Ishikawa (cell line): ENCODE measurements around the gene IGF1R.

ENCODE experiments used
- CEBPB ChIP-seq: IDR thresholded peaks from 2 replicates; pipeline ENCODE4 v1.6.1; 2012
- CREB1 ChIP-seq: IDR thresholded peaks from 2 replicates; pipeline ENCODE4 v1.6.1; 2012; ENCODE audit warnings: low read depth
- EGR1 ChIP-seq: IDR thresholded peaks from 2 replicates; pipeline ENCODE4 v1.6.1; 2012
- EP300 ChIP-seq: IDR thresholded peaks from 2 replicates; pipeline ENCODE4 v1.6.1; 2012; ENCODE audit warnings: borderline replicate concordance
- FOXM1 ChIP-seq: IDR thresholded peaks from 2 replicates; pipeline ENCODE4 v1.6.1; 2012; ENCODE audit warnings: low read depth, borderline replicate concordance
- MAX ChIP-seq: IDR thresholded peaks from 2 replicates; pipeline ENCODE4 v1.6.1; 2012
- NFIC ChIP-seq: IDR thresholded peaks from 2 replicates; pipeline ENCODE4 v1.6.1; 2012
- RAD21 ChIP-seq: IDR thresholded peaks from 2 replicates; pipeline ENCODE4 v1.6.1; 2012; ENCODE audit warnings: low read depth
- REST ChIP-seq: IDR thresholded peaks from 2 replicates; pipeline ENCODE4 v1.6.1; 2012; ENCODE audit warnings: low read depth, mild to moderate bottlenecking
- TAF1 ChIP-seq: IDR thresholded peaks from 2 replicates; pipeline ENCODE4 v1.6.1; 2012; ENCODE audit warnings: low read depth, mild to moderate bottlenecking
- TCF12 ChIP-seq: IDR thresholded peaks from 2 replicates; pipeline ENCODE4 v1.6.1; 2012; ENCODE audit warnings: low read depth
- TEAD4 ChIP-seq: IDR thresholded peaks from 2 replicates; pipeline ENCODE4 v1.6.1; 2012
- USF1 ChIP-seq: IDR thresholded peaks from 2 replicates; pipeline ENCODE4 v1.6.1; 2012
- YY1 ChIP-seq: IDR thresholded peaks from 2 replicates; pipeline ENCODE4 v1.6.1; 2012; ENCODE audit warnings: low read depth

GRCh38 chr15:98997312-98997711, 349.0 kb downstream of the IGF1R start:
- no peak for TF ChIP-seq CEBPB
- TF ChIP-seq EP300 = no peak
- no peak for TF ChIP-seq NFIC
- TF ChIP-seq MAX = no peak
- no peak for TF ChIP-seq CREB1
- no peak for TF ChIP-seq RAD21
- no peak for TF ChIP-seq TEAD4
- TF ChIP-seq REST = no peak
- no peak for TF ChIP-seq TAF1
- no peak for TF ChIP-seq TCF12
- no peak for TF ChIP-seq EGR1
- TF ChIP-seq YY1 = no peak
- no peak for TF ChIP-seq FOXM1
- TF ChIP-seq USF1 = no peak
